ENCODE measurements around the gene ATP5PD.

DNA sequence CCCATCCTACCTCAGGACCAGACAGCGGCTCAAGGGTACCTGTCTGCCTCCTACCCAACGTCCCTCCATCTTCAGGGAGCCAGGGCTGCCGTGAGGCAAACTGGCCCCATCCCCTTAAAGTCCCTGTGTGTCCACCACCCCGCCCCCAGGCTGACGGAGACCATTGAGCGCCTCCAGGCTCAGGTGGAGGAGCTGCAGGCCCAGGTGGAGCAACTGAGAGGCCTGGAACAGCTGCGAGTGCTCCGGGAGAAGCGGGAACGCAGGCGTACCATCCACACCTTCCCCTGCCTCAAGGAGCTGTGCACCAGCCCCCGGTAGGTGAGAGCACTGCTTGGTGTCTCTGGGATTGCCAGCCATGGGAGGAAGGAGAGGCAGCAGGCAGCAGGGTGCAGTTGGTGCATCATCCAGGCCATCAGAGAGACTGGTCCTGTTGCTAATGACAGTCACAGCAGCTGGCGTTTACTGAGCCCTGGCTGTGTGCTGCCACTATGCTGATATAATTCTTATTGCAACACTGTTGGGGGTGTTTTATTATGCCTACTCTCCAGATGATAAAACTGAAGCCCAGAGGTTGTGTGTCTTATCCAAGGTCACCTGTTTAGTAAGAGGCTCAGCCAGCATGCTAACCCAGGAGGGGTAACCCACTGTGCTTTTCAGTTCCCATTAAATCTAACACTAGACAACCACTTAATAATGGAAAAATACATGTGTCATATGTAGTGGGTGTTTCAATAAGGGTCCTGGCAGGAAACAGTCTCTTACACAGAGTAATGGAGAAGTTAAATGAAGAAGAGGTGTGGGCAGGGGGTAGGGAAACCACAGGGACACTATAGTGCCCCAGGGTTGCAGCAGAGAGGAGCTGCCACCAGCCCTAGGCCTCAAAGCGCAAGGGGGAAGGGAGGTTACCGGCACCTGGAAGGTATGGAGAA lies 44.6 kb downstream of the ATP5PD start:
- TF ChIP-seq, protein P1, sequence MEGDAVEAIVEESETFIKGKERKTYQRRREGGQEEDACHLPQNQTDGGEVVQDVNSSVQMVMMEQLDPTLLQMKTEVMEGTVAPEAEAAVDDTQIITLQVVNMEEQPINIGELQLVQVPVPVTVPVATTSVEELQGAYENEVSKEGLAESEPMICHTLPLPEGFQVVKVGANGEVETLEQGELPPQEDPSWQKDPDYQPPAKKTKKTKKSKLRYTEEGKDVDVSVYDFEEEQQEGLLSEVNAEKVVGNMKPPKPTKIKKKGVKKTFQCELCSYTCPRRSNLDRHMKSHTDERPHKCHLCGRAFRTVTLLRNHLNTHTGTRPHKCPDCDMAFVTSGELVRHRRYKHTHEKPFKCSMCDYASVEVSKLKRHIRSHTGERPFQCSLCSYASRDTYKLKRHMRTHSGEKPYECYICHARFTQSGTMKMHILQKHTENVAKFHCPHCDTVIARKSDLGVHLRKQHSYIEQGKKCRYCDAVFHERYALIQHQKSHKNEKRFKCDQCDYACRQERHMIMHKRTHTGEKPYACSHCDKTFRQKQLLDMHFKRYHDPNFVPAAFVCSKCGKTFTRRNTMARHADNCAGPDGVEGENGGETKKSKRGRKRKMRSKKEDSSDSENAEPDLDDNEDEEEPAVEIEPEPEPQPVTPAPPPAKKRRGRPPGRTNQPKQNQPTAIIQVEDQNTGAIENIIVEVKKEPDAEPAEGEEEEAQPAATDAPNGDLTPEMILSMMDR (IDR thresholded peaks at IDR 0.05; ENCODE audit: low read length), result no peak
- TF ChIP-seq EZH2 (IDR thresholded peaks at IDR 0.05; ENCODE audit: borderline replicate concordance, low read length), result no peak

All from OCI-LY1 (cell line).